Activated T-cell treated with anti-CD3 and anti-CD28 coated beads, Interleukin-2, amount 50 U/mL, for 24 hours (primary cell): ENCODE data around the gene TRANK1.

ENCODE experiments used
- DNase-seq: peaks from one replicate; pipeline ENCODE4 v3.0.0-alpha.2; 2020
- H3K27ac Mint-ChIP-seq: 2 replicates; pipeline ENCODE4 v1.8.0; 2020; ENCODE audit warnings: mild to moderate bottlenecking, mixed read lengths
- H3K27me3 Mint-ChIP-seq: 2 replicates; pipeline ENCODE4 v1.8.0; 2020; ENCODE audit warnings: mixed read lengths
- H3K36me3 Mint-ChIP-seq: 2 replicates; pipeline ENCODE4 v1.8.0; 2020; ENCODE audit warnings: low read depth, mixed read lengths
- H3K4me1 Mint-ChIP-seq: 2 replicates; pipeline ENCODE4 v1.8.0; 2020; ENCODE audit warnings: low read depth, mixed read lengths
- H3K4me3 Mint-ChIP-seq: 2 replicates; pipeline ENCODE4 v1.8.0; 2020; ENCODE audit warnings: mild to moderate bottlenecking, moderate library complexity, mixed read lengths
- H3K9me3 Mint-ChIP-seq: 2 replicates; pipeline ENCODE4 v1.8.0; 2020; ENCODE audit warnings: mixed read lengths

The TRANK1 gene

DNA sequence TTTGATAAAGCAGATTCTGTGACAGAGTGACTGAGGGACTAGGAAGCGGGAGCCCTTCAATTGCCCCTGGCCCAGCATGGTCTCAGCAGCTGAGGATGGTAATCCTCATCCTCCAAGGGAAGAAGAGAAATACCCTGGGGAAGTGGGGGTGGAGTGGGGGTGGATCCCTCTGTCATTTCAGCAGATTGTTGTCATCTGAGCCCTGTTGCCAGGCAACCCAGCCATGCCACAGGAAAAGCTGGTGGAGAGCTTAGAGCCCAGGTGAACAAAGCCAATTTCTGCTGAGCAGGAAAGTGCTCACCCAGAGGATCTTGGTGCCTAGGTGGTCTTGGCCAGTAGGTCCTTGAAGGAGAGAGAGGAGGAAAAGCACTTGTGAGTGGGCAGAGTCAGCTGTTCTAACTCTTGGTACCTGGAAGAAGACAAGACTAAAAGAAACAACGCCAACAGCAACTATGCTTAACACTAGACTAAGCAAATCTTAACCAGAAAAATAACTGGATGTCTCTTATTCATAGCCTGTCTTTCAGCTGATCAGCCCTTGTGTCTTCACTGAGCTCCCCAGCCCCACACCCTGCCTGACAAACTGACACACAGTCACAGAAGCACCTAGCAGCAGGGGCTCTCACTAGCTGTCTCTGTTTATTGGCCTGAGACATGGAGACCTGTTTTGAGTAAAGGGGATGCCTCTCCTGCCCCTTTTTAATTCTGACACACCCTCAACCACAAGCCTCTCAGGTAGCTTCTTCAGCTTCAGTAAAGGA lies 140.4 kb downstream of the TRANK1 start:
- Mint-ChIP-seq H3K27ac (no peak overlapping the region), H3K9me3 (peaks cover 12% of the 10 kb centered on the region), H3K27me3 (peaks cover 32% of the 10 kb centered on the region), H3K36me3 (no peaks in the 10 kb centered on the region), H3K4me1 (no peaks in the 10 kb centered on the region), H3K4me3 (no peak overlapping the region)
- DNase-seq: no peak

GRCh38 chr3:36803091-36803791 lies 141.6 kb downstream of the TRANK1 start:
- peaks cover 12% of the 10 kb centered on the region for H3K9me3 Mint-ChIP-seq
- DNase-seq: no peak
- H3K4me3 Mint-ChIP-seq: no peak overlapping the region
- H3K4me1 Mint-ChIP-seq: no peaks in the 10 kb centered on the region
- no peak overlapping the region for H3K27ac Mint-ChIP-seq
- H3K27me3 Mint-ChIP-seq: peaks cover 32% of the 10 kb centered on the region
- H3K36me3 Mint-ChIP-seq: no peaks in the 10 kb centered on the region

- H3K27ac Mint-ChIP-seq: no peak overlapping the region
- DNase-seq: no peak
- H3K9me3 Mint-ChIP-seq: peaks cover 4% of the 10 kb centered on the region
- no peaks in the 10 kb centered on the region for H3K36me3 Mint-ChIP-seq
- H3K27me3 Mint-ChIP-seq: peaks cover 24% of the 10 kb centered on the region
- no peak overlapping the region for H3K4me3 Mint-ChIP-seq
- H3K4me1 Mint-ChIP-seq: no peaks in the 10 kb centered on the region
These were observed 144.2 kb downstream of the TRANK1 start for GRCh38 chr3:36800533-36801116.

DNA sequence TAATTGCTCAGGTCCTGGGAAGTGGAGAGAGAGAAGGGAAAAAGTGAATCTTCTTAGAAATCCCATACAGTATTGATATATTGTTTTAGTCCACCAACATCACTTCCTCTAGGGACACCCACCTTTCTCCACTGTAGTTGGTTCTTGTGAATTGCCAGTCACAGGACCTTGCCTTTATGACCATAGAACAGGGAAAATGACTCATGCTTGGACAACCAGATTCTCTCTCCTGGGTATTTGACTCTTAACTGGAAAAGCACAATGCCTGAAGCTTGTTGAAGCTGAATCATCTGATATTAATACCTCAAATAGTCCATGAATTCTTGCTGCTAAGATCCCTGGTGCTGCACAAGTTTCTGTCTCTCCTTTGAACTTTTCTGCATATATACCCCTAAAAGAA lies 148.0 kb downstream of the TRANK1 start:
- Mint-ChIP-seq H3K4me1 (no peaks in the 10 kb centered on the region), H3K27me3 (peaks cover 11% of the 10 kb centered on the region), H3K9me3 (no peaks in the 10 kb centered on the region), H3K27ac (no peak overlapping the region), H3K36me3 (no peaks in the 10 kb centered on the region), H3K4me3 (no peak overlapping the region)
- no peak for DNase-seq

DNA sequence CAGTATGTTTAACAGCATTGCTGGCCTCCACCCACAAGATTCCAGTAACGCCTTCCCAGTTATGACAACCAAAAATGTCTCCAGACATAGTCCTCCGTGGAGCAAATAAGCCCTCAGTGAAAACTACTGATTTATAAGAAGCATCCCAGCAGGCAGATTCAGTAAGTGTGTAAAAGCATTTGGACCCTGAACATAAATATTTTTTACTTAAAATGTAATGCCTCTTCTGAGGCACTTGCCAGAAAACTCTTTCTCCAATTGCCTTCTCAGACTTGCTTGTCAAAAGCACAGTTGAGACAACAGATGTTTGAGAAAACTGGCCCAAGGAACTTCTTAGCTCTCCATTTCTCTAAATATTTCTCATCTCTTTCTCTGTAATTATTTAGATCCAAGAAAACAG lies 148.7 kb downstream of the TRANK1 start:
- DNase-seq: no peak
- Mint-ChIP-seq H3K4me1 (no peaks in the 10 kb centered on the region), H3K27ac (no peak overlapping the region)

DNA sequence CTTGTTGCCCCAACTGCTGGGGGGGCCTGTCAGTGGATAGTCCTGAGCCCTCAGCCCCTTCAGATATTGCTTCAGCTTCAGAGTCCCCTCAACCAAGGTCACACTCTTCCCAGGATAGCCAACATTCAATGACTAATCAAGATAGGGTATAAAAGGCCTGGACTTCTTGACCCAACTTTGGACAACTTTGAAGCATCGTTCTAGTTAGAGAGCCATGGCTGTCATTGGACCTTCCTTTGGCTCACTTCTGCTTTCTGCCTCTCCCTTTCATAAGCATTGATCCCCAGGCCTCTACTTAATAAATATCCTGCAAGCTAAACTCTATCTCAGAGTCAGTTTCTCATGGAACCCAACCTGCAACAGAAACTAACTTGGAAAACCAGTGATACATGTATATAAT lies 149.2 kb downstream of the TRANK1 start:
- Mint-ChIP-seq H3K27me3 (peaks cover 2% of the 10 kb centered on the region), H3K9me3 (no peaks in the 10 kb centered on the region), H3K4me1 (no peaks in the 10 kb centered on the region), H3K4me3 (no peak overlapping the region), H3K27ac (no peak overlapping the region), H3K36me3 (no peaks in the 10 kb centered on the region)
- no peak for DNase-seq

More for the DNA sequence above, 148.7 kb downstream of the TRANK1 start:
- Mint-ChIP-seq H3K36me3 (no peaks in the 10 kb centered on the region), H3K9me3 (no peaks in the 10 kb centered on the region), H3K4me3 (no peak overlapping the region), H3K27me3 (peaks cover 4% of the 10 kb centered on the region)

- H3K27me3 Mint-ChIP-seq: no peaks in the 10 kb centered on the region
- H3K9me3 Mint-ChIP-seq: no peaks in the 10 kb centered on the region
- H3K36me3 Mint-ChIP-seq: no peaks in the 10 kb centered on the region
- no peak for DNase-seq
- no peak overlapping the region for H3K27ac Mint-ChIP-seq
- no peaks in the 10 kb centered on the region for H3K4me1 Mint-ChIP-seq
- no peak overlapping the region for H3K4me3 Mint-ChIP-seq
These were observed 152.5 kb downstream of the TRANK1 start for GRCh38 chr3:36792342-36792741.

DNA sequence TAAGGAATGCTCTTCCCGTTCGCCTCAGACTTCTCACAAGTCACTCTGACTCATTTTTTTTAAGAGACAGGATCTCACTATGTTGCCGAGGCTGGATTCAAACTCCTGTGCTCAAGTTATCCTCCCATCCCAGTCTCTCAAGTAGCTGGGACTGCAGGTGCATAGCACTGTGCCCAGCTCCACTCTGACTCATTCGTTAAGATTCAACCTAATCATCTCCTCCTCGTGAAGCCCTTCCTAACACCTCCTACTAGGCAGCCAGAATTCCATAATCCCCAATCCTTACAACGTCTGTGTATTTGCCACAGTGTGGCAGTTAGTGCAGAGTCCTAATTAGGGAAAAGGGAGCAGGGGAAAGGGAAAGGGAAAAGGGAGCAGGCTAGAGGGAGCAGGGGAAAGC lies 154.1 kb downstream of the TRANK1 start:
- Mint-ChIP-seq H3K27ac (no peak overlapping the region), H3K36me3 (no peaks in the 10 kb centered on the region), H3K4me3 (no peak overlapping the region), H3K4me1 (no peaks in the 10 kb centered on the region), H3K27me3 (no peaks in the 10 kb centered on the region), H3K9me3 (no peaks in the 10 kb centered on the region)
- no peak for DNase-seq

GRCh38 chr3:36786921-36787890 lies 157.6 kb downstream of the TRANK1 start:
- Mint-ChIP-seq H3K4me3 (no peak overlapping the region), H3K36me3 (no peaks in the 10 kb centered on the region), H3K27ac (no peak overlapping the region), H3K9me3 (no peaks in the 10 kb centered on the region), H3K4me1 (no peaks in the 10 kb centered on the region), H3K27me3 (no peaks in the 10 kb centered on the region)
- no peak for DNase-seq

GRCh38 chr3:36784138-36784635 lies 160.7 kb downstream of the TRANK1 start:
- Mint-ChIP-seq H3K4me3 (no peak overlapping the region), H3K4me1 (no peaks in the 10 kb centered on the region), H3K36me3 (no peaks in the 10 kb centered on the region), H3K27me3 (no peaks in the 10 kb centered on the region), H3K27ac (no peak overlapping the region), H3K9me3 (no peaks in the 10 kb centered on the region)
- no peak for DNase-seq

DNA sequence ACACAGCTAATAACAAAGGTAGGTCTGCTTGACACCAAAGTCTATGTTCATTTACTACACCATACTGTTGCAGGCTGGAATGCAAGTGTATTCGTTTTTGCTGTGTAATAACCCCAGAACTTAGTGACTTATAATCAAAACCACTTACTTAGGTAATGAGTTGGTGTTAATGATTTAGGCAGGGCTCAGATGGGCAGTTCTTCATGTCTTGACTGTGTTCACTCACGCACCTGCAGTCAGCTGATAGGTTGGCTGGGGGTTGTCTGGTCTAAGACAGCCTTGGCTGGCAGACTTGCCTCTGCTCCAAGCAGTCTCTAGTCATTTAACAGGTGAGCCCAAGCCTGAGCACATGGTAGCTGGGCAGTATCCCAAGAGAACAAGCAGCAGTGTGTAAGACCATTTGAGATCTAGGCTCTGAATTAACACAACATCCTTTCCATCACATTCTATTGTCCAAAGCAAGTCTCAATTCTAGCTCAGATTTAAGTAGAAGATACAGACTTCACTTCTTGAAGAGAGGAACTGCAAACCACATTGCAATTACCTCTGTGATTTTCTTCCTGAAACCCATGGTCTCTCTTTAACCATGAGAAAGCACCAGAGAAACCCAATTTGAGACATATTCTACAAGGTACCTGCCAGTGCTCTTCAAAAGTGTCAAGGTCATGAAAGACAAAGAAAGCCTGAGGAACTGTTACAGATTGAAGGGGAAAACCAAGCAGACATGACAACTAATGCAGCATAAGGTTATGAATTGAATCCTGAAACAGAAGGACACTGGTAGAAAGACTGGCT lies 167.2 kb downstream of the TRANK1 start:
- Mint-ChIP-seq H3K27me3 (no peaks in the 10 kb centered on the region), H3K36me3 (no peaks in the 10 kb centered on the region), H3K4me3 (no peak overlapping the region), H3K27ac (no peak overlapping the region), H3K9me3 (no peaks in the 10 kb centered on the region), H3K4me1 (no peaks in the 10 kb centered on the region)
- no peak for DNase-seq
